NCI-H2107 treated with DMSO at 0.1 percent for 48 hours (cell line): Measurements from ENCODE around the gene ST3GAL2.
"Not testable (repeated sequence)": the region's sequence is repeated elsewhere in the genome, so short reads cannot be mapped to it uniquely, and the experiment has no call there.

Source experiments
- DNase-seq: peaks from one replicate; lab custom pipeline; 2025; ENCODE audit not compliant: unreplicated experiment; lab: John Stamatoyannopoulos, UW

The ST3GAL2 gene

GRCh38 chr16:70388006-70388680, 50.8 kb downstream of the ST3GAL2 start:
- DNase-seq: no peak

GRCh38 chr16:70386289-70386986, 52.5 kb downstream of the ST3GAL2 start:
- DNase-seq: not testable (repeated sequence)

GRCh38 chr16:70383421-70383960, 55.4 kb downstream of the ST3GAL2 start:
- no peak for DNase-seq

GRCh38 chr16:70381604-70382342, 57.1 kb downstream of the ST3GAL2 start:
- DNase-seq: no peak

GRCh38 chr16:70380919-70381603, 57.8 kb downstream of the ST3GAL2 start:
- DNase-seq: peak; percentile 97

- peak; percentile 69 for DNase-seq
These were observed 58.5 kb downstream of the ST3GAL2 start for GRCh38 chr16:70380248-70380918.

GRCh38 chr16:70378869-70379493, 59.9 kb downstream of the ST3GAL2 start:
- DNase-seq: no peak

- no peak for DNase-seq
These were observed 61.1 kb downstream of the ST3GAL2 start for GRCh38 chr16:70377782-70378181.

GRCh38 chr16:70375636-70376611, 63.0 kb downstream of the ST3GAL2 start:
- DNase-seq: no peak

- DNase-seq: no peak
These were observed 64.7 kb downstream of the ST3GAL2 start for GRCh38 chr16:70374213-70374612.

GRCh38 chr16:70372921-70373728, 65.8 kb downstream of the ST3GAL2 start:
- DNase-seq: no peak

- DNase-seq: no peak
These were observed 68.0 kb downstream of the ST3GAL2 start for GRCh38 chr16:70370924-70371323.

- not testable (repeated sequence) for DNase-seq
These were observed 68.8 kb downstream of the ST3GAL2 start for GRCh38 chr16:70370145-70370544.

GRCh38 chr16:70364399-70364798, 74.5 kb downstream of the ST3GAL2 start:
- DNase-seq: no peak

GRCh38 chr16:70359552-70359951, 79.3 kb downstream of the ST3GAL2 start:
- no peak for DNase-seq

- no peak for DNase-seq
These were observed 89.1 kb downstream of the ST3GAL2 start for GRCh38 chr16:70349783-70350182.

- DNase-seq: no peak
These were observed 89.9 kb downstream of the ST3GAL2 start for GRCh38 chr16:70348991-70349390.

GRCh38 chr16:70345840-70346239, 93.1 kb downstream of the ST3GAL2 start:
- DNase-seq: no peak
